HG03439 (cell line): Measurements from ENCODE around the gene RPL41.
"Not testable (repeated sequence)": the region's sequence is repeated elsewhere in the genome, so short reads cannot be mapped to it uniquely, and the experiment has no call there.

Source experiments
- ATAC-seq: cut with Tn5 transposase; IDR thresholded peaks from one replicate; pipeline ENCODE4 v1.9.1; 2021; ENCODE audit warnings: mild to moderate bottlenecking, moderate library complexity; ENCODE audit not compliant: unreplicated experiment

The RPL41 gene

DNA sequence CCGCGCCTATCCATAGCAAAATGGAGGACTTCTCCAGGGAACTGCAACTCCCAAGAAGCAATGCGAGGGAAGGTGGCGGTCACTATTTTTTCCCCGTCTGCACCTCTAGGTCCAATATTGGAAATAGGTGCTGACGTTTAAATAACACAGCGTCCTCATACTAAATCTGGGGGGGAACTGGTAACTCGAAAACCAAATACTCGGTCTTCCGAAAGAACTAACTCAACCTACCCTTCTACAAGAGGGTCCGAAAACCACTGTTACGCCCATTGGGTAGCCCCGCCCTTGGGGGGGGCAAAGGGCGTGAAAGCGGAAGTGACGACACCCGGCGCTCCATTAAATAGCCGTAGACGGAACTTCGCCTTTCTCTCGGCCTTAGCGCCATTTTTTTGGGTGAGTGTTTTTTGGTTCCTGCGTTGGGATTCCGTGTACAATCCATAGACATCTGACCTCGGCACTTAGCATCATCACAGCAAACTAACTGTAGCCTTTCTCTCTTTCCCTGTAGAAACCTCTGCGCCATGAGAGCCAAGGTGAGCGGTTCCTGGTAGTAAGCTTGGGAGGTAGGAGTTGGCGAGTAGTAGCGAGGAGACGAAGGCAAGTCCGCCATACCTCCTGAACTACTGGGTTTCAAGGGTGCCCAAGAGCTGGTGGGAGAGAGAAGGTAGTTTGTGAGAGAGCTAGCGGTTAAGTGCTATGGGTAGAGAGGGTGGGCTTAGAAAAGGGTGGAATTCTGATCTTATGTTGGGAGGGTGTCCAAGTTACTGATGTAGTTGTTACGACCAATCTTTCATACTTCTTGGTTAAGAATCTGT lies at the start of gene RPL41:
TSS of gene RPL41 (plus strand) at position 367 of the 815 bp plus-strand sequence.
- peak; percentile 61 for ATAC-seq

DNA sequence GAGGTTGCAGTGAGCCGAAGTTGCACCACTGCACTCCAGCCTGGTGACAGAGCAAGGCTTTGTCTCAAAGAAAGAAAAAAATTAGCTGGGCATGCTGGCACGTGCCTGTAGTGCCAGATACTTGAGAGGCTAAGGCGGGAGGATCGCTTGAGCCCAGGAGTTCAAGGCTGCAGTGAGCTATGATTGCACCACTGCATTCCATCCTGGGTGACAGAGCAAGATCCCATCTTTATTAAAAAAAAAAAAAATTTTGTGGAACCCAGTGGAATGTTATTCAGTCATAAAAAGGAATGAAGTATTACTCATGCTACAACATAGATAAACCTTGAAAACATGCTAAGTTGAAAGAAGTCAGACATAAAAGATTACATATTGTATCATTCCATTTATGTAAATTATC lies 44.8 kb upstream of the RPL41 start:
- ATAC-seq: no peak

- no peak for ATAC-seq
These were observed 42.0 kb upstream of the RPL41 start for GRCh38 chr12:56074396-56074795.

DNA sequence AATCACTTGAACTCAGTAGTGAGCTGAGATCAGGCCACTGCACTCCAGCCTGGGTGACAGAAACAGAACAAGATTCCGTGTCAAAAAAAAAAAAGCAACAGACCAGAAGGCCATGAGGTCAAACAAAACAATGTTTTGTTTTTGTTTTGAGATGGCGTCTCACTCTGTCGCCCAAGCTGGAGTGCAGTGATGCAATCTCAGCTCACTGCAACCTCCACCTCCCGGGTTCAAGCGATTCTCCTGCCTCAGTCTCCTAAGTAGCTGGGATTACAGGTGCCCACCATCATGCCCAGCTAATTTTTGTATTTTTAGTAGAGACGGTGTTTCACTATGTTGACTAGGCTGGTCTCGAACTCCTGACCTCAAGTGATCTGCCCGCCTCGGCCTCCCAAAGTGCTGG lies 38.5 kb upstream of the RPL41 start:
- not testable (repeated sequence) for ATAC-seq

GRCh38 chr12:56078427-56078826 lies 38.0 kb upstream of the RPL41 start:
- ATAC-seq: no peak

DNA sequence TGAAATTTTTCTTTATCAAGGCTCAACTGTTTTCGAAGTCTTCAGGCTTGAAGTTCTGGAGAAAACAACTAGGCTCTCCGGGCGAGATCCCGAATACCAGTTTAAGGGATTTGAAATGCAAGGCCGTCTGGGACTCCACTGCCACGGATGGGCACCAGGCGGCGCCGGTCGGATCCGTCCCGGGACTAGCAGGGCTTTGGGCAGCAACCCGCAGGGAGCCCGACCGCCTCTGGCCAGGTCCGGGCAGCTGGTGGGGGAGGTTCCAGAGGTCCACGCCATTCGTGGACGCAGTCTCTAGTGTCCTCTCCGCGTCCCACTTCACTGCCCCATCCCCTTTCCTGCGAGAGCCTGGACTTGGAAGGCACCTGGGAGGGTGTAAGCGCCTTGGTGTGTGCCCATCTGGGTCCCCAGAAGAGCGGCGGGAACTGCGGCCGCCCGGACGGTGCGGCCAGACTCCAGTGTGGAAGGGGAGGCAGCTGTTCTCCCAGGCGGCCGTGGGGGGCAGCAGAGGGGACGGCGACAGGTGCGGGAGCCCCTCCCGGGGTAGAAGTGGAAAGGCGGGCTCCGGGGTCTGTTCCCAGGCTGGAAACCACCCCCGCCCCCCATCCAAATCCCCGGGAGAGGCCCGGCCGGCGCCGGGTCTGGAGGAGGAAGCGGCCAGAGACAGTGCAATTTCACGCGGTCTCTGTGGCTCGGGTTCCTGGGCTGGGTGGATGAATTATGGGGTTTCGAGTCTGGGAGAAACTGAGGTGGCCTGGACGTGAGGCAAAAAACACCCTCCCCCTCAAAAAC lies 37.3 kb upstream of the RPL41 start:
- ATAC-seq: peak; percentile 62

DNA sequence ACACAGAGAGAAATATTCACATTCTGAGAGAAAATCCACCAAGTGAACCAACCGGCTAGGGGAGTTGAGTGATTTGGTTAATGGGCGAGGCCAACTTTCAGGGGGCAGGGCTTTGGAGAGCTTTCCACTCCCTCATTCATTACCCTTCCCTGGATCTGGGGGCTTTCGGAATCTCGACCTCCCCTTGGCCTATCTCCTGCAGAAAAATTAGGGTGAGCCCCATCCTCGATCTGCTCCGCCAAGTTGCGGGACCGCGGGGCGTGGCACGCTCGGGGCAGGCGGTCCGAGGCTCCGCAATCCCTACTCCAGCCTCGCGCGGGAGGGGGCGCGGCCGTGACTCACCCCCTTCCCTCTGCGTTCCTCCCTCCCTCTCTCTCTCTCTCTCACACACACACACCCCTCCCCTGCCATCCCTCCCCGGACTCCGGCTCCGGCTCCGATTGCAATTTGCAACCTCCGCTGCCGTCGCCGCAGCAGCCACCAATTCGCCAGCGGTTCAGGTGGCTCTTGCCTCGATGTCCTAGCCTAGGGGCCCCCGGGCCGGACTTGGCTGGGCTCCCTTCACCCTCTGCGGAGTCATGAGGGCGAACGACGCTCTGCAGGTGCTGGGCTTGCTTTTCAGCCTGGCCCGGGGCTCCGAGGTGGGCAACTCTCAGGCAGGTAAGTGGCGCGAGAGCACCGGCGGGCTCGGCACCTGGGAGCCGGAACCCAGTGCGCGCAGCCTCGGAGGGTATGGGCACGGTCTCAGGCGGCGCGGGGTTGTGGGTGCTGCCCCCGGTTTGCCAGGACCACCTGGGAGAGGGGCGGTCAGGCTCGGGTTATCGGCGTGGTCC lies 36.5 kb upstream of the RPL41 start, which contains the start of gene ERBB3:
TSS of gene ERBB3 (plus strand) at position 443 of the 833 bp plus-strand sequence. CDS start at position 579, 136 bp downstream.
- ATAC-seq: peak; percentile 31

- no peak for ATAC-seq
These were observed 35.8 kb upstream of the RPL41 start for GRCh38 chr12:56080556-56081138.

- ATAC-seq: no peak
These were observed 34.8 kb upstream of the RPL41 start for GRCh38 chr12:56081393-56082347.

DNA sequence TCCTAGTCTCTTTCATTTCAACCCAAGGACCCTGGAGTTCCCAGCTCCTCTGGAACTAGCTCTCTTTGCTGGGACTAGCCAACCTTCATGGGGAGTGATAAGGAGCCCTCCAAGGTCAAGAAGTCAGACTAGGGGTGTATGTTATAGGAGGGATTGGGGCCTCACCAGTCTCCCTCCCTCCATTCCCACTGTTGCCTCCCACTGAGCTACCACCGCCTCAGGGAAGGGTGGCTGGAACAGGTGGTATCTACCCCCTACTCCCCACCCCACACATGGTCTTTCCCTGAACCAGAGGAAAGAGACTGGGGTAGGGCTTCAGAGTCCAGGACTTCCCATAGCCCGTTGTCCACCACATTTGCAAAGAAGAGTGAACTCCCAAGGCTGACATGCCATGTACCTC lies 34.1 kb upstream of the RPL41 start:
- ATAC-seq: no peak

DNA sequence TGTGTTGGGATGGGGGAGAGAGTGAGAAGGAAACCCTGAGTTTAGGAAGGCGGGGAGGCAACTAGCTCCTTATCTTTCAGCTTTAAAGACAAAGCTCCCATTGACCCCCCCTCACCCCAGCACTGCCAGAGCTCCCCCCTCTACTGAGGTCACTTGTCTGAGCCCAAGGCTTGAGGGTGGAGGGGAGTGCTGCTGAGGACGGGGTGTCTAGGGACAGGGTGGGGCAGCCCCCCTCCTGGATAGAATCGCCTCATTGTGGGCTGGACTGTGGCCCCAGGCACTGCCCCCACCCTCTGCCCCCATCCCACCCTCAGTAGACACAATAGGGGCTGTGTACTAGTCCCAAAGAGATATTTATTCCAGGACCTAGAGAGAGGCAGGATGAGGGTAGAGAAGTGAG lies 33.5 kb upstream of the RPL41 start:
- ATAC-seq: no peak

DNA sequence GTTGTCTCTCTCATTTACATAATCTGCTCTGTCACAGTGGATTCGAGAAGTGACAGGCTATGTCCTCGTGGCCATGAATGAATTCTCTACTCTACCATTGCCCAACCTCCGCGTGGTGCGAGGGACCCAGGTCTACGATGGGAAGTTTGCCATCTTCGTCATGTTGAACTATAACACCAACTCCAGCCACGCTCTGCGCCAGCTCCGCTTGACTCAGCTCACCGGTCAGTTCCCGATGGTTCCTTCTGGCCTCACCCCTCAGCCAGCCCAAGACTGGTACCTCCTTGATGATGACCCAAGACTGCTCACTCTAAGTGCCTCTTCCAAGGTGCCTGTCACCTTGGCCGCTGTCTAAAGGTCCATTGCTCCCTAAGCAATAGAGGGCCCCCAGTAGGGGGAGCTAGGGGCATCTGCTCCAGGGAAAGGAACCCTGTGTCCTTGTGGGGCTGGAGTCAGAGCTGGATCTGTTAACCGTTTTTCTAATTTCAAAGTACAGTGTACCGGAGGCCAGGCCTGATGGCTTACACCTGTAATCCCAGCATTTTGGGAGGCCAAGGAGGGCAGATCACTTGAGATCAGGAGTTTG lies 31.4 kb upstream of the RPL41 start:
- ATAC-seq: no peak

DNA sequence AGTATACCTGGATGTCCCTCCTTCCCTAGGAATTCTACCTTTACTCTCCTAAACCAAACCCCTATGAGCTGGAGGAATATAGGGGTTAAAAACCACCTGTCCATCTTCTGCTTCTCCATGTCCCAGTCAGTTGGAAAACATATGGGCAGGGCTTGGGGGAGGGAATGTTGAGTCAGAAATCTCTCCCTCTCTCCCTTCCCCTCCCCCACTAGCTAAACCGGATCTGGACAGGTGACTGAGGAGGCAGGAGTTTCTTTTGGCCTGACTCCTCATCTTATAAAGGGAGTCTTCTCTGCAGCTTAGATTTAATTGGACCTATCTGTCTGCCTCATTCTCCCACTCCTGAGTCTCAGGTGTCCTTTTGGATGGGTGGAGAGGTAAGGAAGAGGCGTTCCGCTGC lies 30.3 kb upstream of the RPL41 start:
- no peak for ATAC-seq

DNA sequence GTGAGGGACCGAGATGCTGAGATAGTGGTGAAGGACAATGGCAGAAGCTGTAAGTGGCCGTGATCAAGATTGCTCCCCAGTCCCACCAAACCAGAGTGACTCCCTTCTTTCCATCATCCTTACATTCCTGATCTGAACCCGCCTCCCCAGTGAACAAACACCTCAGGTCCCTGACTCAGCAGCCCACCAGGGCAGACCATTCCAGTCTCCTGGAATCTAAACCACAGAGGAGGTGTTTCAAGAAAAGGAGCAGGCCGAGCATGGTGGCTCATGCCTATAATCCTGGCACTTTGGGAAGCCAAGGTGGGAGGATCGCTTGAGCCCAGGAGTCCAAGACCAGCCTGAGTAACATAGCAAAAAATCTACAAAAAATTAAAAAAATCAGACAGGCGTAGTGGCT lies 29.8 kb upstream of the RPL41 start:
- no peak for ATAC-seq

DNA sequence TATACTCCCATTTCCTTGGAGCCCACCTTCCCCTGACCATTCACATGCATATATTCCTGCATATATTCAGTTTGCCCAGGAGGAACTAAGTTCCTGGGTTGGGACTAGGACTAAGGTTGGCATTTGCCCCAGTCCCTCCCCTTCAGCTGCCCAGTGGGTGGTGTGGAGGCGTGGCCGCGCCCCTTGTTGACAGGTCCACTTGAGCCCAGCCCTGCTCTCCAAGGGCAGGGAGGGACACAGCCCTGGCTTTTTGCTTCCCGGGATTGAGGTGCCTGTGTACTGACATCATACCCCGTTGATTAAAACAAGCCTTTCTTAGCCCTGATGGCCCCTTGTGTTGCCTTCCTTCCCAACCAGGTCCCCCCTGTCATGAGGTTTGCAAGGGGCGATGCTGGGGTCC lies 29.2 kb upstream of the RPL41 start:
- ATAC-seq: no peak

- no peak for ATAC-seq
These were observed 18.7 kb upstream of the RPL41 start for GRCh38 chr12:56097738-56098137.

- ATAC-seq: no peak
These were observed 17.8 kb upstream of the RPL41 start for GRCh38 chr12:56098592-56098991.

- no peak for ATAC-seq
These were observed 16.6 kb upstream of the RPL41 start for GRCh38 chr12:56099787-56100186.

GRCh38 chr12:56101045-56101444 lies 15.4 kb upstream of the RPL41 start:
- ATAC-seq: no peak
